ENCODE measurements around the gene DPH2.

Gene DPH2

GRCh38 chr1:44008259-44008658, 38.4 kb downstream of the DPH2 start:
- DNase-seq = no peak

GRCh38 chr1:44010935-44011471, 41.2 kb downstream of the DPH2 start:
- DNase-seq = no peak

- no peak for DNase-seq
Measured at GRCh38 chr1:44012404-44012803, 42.6 kb downstream of the DPH2 start.

- DNase-seq = no peak
Measured at GRCh38 chr1:44012941-44013609, 43.3 kb downstream of the DPH2 start.

- DNase-seq = no peak
Measured at GRCh38 chr1:44013949-44014348, 44.1 kb downstream of the DPH2 start.

GRCh38 chr1:44014365-44015104, 44.7 kb downstream of the DPH2 start:
- DNase-seq = no peak

GRCh38 chr1:44015206-44015605, 45.4 kb downstream of the DPH2 start:
- no peak for DNase-seq

GRCh38 chr1:44016041-44016889, 46.5 kb downstream of the DPH2 start:
- DNase-seq = no peak

GRCh38 chr1:44016890-44017400, 47.1 kb downstream of the DPH2 start:
- DNase-seq = no peak

GRCh38 chr1:44019466-44019948, 49.7 kb downstream of the DPH2 start:
- DNase-seq = no peak

- DNase-seq = no peak
Measured at GRCh38 chr1:44020464-44020863, 50.7 kb downstream of the DPH2 start.

- no peak for DNase-seq
Measured at GRCh38 chr1:44021156-44021555, 51.3 kb downstream of the DPH2 start.

GRCh38 chr1:44021581-44022321, 51.9 kb downstream of the DPH2 start:
- DNase-seq = no peak
